Measurements from ENCODE around the gene CTSZ. TPM values are rescaled to one million over a fixed set of nuclear protein-coding genes. Genes with fewer than 3 reads are reported as not detected.
"Not testable (repeated sequence)": the region's sequence is repeated elsewhere in the genome, so short reads cannot be mapped to it uniquely, and the experiment has no call there.

CTSZ gene
- total RNA-seq, 1 experiment from 2014 or later: 37.6 TPM

GRCh38 chr20:58950603-58951002 is 56.5 kb downstream of the CTSZ start:
- Histone ChIP-seq H4K8ac (replicated peaks; ENCODE audit: insufficient read length, low read depth, low read length) (no peak overlapping the region), H3K9ac (ENCODE audit: extremely low read depth, insufficient read length, low read length) (no peak overlapping the region), H4K5ac (ENCODE audit: insufficient read length, low read depth, low read length) (no peak overlapping the region), H3K56ac (ENCODE audit: insufficient read length, low read depth, low read length) (no peak overlapping the region), H2BK120ac (ENCODE audit: low read depth, low read length, poor library complexity, severe bottlenecking) (no peak overlapping the region), H3K4me1 (ENCODE audit: insufficient read depth, low read length) (no peaks in the 10 kb centered on the region), H3K4me2 (ENCODE audit: insufficient read depth, insufficient read length, low read length) (no peak overlapping the region), H3K79me1 (ENCODE audit: insufficient read depth, low read depth, low read length, poor library complexity, severe bottlenecking) (no peaks in the 10 kb centered on the region), H3K27me3 (ENCODE audit: insufficient read depth, low read length) (no peaks in the 10 kb centered on the region), H3K4ac (ENCODE audit: low read depth, low read length) (no peak overlapping the region), H2BK5ac (ENCODE audit: insufficient read length, low read length) (no peak overlapping the region), H2AK5ac (ENCODE audit: insufficient read length, low read length) (no peak overlapping the region), H2BK12ac (ENCODE audit: insufficient read length, low read depth, low read length) (no peak overlapping the region), H4K91ac (ENCODE audit: insufficient read length, low read depth, low read length) (no peak overlapping the region), H3K18ac (ENCODE audit: insufficient read length, low read depth, low read length) (no peak overlapping the region), H3K79me2 (ENCODE audit: insufficient read depth, low read length) (no peaks in the 10 kb centered on the region), H3K23me2 (ENCODE audit: insufficient read length, low read depth, low read length, poor library complexity, severe bottlenecking) (no peaks in the 10 kb centered on the region), H3K9me3 (ENCODE audit: control insufficient read depth, low read depth, low read length) (no peaks in the 10 kb centered on the region), H4K20me1 (ENCODE audit: control insufficient read depth, insufficient read depth, insufficient read length) (no peaks in the 10 kb centered on the region), H2BK20ac (ENCODE audit: low read depth, low read length, poor library complexity, severe bottlenecking) (no peak overlapping the region), H3T11ph (ENCODE audit: low read length) (no peak overlapping the region), H3K27ac (ENCODE audit: insufficient read length, low read depth, low read length) (no peak overlapping the region), H3K14ac (ENCODE audit: insufficient read depth, low read length) (no peak overlapping the region), H2AFZ (ENCODE audit: low read length) (no peak overlapping the region), H3K23ac (ENCODE audit: insufficient read length, low read depth, low read length) (no peak overlapping the region), H2BK15ac (ENCODE audit: low read depth, low read length) (no peak overlapping the region)
- H3K4me3 Mint-ChIP-seq: no peak overlapping the region
- no peak overlapping the region for H3K27ac Mint-ChIP-seq
- H3K27me3 Mint-ChIP-seq (ENCODE audit: low read depth): peaks cover 3% of the 10 kb centered on the region; the same call in 1 of the 2 replicates
- WGBS (ENCODE audit: extremely low coverage, insufficient read length, low lambda C conversion rate): no CpG with 5 or more reads among the region's 5 CpGs
- H3K36me3 Mint-ChIP-seq (ENCODE audit: insufficient read depth in 1 of 3, low read depth in 3 of 3): no peaks in the 10 kb centered on the region
- no peaks in the 10 kb centered on the region; a peak in 2 of 5 replicates for H3K9me3 Mint-ChIP-seq
- DNase-seq: no peak
- TF ChIP-seq, protein P1, sequence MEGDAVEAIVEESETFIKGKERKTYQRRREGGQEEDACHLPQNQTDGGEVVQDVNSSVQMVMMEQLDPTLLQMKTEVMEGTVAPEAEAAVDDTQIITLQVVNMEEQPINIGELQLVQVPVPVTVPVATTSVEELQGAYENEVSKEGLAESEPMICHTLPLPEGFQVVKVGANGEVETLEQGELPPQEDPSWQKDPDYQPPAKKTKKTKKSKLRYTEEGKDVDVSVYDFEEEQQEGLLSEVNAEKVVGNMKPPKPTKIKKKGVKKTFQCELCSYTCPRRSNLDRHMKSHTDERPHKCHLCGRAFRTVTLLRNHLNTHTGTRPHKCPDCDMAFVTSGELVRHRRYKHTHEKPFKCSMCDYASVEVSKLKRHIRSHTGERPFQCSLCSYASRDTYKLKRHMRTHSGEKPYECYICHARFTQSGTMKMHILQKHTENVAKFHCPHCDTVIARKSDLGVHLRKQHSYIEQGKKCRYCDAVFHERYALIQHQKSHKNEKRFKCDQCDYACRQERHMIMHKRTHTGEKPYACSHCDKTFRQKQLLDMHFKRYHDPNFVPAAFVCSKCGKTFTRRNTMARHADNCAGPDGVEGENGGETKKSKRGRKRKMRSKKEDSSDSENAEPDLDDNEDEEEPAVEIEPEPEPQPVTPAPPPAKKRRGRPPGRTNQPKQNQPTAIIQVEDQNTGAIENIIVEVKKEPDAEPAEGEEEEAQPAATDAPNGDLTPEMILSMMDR (conservative IDR thresholded peaks at IDR 0.05): peak; percentile 47; the same call in 2 of the 3 replicates
- no peaks in the 10 kb centered on the region for H3K4me1 Mint-ChIP-seq

GRCh38 chr20:58947797-58948388 is 59.2 kb downstream of the CTSZ start:
- WGBS (ENCODE audit: extremely low coverage, insufficient read length, low lambda C conversion rate): no CpG with 5 or more reads among the region's 7 CpGs
- not testable (repeated sequence) for H2AFZ ChIP-seq (ENCODE audit: low read length); H3K23ac ChIP-seq (ENCODE audit: insufficient read length, low read depth, low read length); H3K27ac ChIP-seq (ENCODE audit: insufficient read length, low read depth, low read length); H3K18ac ChIP-seq (ENCODE audit: insufficient read length, low read depth, low read length); H3K4me2 ChIP-seq (ENCODE audit: insufficient read depth, insufficient read length, low read length); H3K4me3 Mint-ChIP-seq; H2AK5ac ChIP-seq (ENCODE audit: insufficient read length, low read length); H3K4ac ChIP-seq (ENCODE audit: low read depth, low read length); H3K23me2 ChIP-seq (ENCODE audit: insufficient read length, low read depth, low read length, poor library complexity, severe bottlenecking); H2BK120ac ChIP-seq (ENCODE audit: low read depth, low read length, poor library complexity, severe bottlenecking); H2BK5ac ChIP-seq (ENCODE audit: insufficient read length, low read length); H3K9me3 ChIP-seq (ENCODE audit: control insufficient read depth, low read depth, low read length); H4K20me1 ChIP-seq (ENCODE audit: control insufficient read depth, insufficient read depth, insufficient read length); H3K27me3 Mint-ChIP-seq (ENCODE audit: low read depth); H4K5ac ChIP-seq (ENCODE audit: insufficient read length, low read depth, low read length); H3K36me3 Mint-ChIP-seq (ENCODE audit: insufficient read depth in 1 of 3, low read depth in 3 of 3); H4K91ac ChIP-seq (ENCODE audit: insufficient read length, low read depth, low read length); H3K56ac ChIP-seq (ENCODE audit: insufficient read length, low read depth, low read length); H3K79me2 ChIP-seq (ENCODE audit: insufficient read depth, low read length); DNase-seq; H3T11ph ChIP-seq (ENCODE audit: low read length); H3K27me3 ChIP-seq (ENCODE audit: insufficient read depth, low read length); H3K14ac ChIP-seq (ENCODE audit: insufficient read depth, low read length); H3K4me1 ChIP-seq (ENCODE audit: insufficient read depth, low read length); H4K8ac ChIP-seq (replicated peaks; ENCODE audit: insufficient read length, low read depth, low read length); H3K9ac ChIP-seq (ENCODE audit: extremely low read depth, insufficient read length, low read length); H3K27ac Mint-ChIP-seq; H3K9me3 Mint-ChIP-seq; H3K4me1 Mint-ChIP-seq; H3K79me1 ChIP-seq (ENCODE audit: insufficient read depth, low read depth, low read length, poor library complexity, severe bottlenecking); H2BK12ac ChIP-seq (ENCODE audit: insufficient read length, low read depth, low read length); H2BK15ac ChIP-seq (ENCODE audit: low read depth, low read length); H2BK20ac ChIP-seq (ENCODE audit: low read depth, low read length, poor library complexity, severe bottlenecking)

Measured in H9 (cell line).